GM08714 (cell line): ENCODE results near the gene LARGE2.
"Not testable (repeated sequence)": the region's sequence is repeated elsewhere in the genome, so short reads cannot be mapped to it uniquely, and the experiment has no call there.

Experiments
- H3K4me3 ChIP-seq: fragments of 200-500 bp; sonication (Bioruptor generic); 2 replicates; pipeline ENCODE4 v1.5.1; 2014; ENCODE audit warnings: mild to moderate bottlenecking, low read length, inconsistent platforms
- ZNF274 ChIP-seq: IDR thresholded peaks from 2 replicates; pipeline ENCODE4 v1.6.1; 2012; ENCODE audit warnings: mild to moderate bottlenecking, low read depth, low read length

Gene LARGE2

GRCh38 chr11:45889555-45889954, 32.9 kb upstream of the LARGE2 start:
- no peak overlapping the region for H3K4me3 ChIP-seq
- no peak for TF ChIP-seq ZNF274

DNA sequence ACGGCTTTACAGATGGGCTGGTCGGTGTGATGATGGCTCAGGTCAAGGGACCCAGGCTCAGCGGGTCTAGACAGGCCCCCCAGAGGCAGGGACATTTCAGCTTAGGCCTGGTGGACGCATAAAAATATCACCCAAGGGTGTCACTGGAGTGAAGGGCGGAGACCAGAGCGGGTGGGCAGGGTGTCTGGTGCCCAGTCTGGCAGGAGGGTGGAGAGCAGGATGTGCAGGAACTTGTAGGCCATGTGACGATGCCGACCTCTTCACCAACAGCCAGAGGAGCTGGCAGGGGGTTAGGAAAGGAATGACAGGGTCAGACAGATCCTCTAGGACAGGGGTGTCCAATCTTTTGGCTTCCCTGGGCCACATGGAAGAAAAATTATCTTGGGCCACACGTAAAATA, 32.5 kb upstream of the LARGE2 start:
- H3K4me3 ChIP-seq, result no peak overlapping the region
- TF ChIP-seq ZNF274, result no peak

- TF ChIP-seq ZNF274, result no peak
- H3K4me3 ChIP-seq, result no peak overlapping the region
These were observed 31.4 kb upstream of the LARGE2 start for GRCh38 chr11:45890886-45891550.

- H3K4me3 ChIP-seq, result no peak overlapping the region
- TF ChIP-seq ZNF274, result no peak
These were observed 29.6 kb upstream of the LARGE2 start for GRCh38 chr11:45892856-45893255.

DNA sequence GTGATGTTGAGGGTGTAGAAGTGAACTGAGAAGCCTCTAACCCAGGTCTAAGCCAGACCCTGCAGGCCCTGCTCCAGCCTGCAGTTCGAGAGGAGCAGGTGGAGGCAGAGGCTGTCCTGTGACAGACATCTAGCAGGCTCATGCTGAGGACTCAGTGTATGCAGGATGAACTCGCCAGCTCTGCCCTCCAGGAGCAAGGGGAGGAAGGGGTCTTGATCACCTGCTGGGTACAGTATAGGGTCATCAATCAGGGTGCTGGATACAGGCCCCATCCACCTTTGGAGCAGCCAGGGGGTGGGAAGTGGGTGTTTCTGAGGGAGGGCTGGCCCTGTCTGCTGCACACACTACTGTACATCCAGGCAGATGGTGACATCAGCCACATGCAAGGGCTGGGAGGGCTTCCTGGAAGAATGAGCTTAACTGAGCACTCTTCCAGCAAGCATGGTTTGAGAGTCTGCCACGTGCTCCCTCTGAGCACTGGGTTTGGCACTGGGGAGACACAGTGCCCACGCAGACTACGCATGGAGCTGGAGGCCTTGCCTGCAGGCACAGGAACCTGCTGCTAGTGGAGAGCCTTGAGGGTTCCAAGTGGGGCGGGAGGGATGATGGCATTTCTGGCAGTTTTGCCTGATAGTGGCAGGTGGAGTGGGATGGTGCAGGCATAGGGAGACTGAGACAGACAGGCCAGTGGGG, 27.8 kb upstream of the LARGE2 start:
- H3K4me3 ChIP-seq, result no peak overlapping the region
- no peak for TF ChIP-seq ZNF274

DNA sequence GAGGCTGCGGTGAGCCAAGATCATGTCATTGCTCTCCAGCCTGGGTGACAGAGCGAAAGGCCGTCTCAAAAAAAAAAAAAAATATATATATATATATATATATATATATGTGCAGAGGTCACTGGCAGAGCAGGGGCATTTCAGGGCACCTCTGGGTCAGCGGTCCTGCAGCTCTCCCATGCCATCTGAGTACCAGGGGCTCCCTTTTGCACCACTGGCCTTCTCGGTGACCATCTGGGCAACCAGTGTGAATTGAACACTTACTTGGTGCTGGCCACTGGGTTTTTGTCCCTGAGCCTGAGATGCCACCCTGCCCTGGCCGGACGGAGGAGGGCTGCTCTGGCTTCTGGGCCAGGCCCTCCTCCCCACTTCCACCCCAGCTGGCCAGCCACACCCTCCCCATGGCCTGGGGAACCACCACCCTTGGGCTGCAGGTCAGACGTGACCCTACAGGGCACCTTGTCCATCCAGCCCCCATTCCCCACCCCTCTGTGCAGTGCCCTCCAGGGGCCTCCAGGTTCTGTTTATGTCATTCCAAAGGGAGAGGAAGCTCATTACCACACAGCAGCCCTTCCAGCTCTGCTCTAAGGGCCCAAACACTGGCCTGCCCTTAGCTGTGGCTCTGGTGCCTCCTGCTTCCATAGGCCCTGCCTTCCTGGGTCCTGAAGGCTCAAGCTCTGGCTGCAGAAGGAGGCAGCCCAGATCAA, 26.8 kb upstream of the LARGE2 start:
- no peak overlapping the region for H3K4me3 ChIP-seq
- TF ChIP-seq ZNF274, result no peak

- H3K4me3 ChIP-seq, result no peak overlapping the region
- no peak for TF ChIP-seq ZNF274
These were observed 26.0 kb upstream of the LARGE2 start for GRCh38 chr11:45896422-45896984.

- no peak for TF ChIP-seq ZNF274
- H3K4me3 ChIP-seq, result no peak overlapping the region
These were observed 24.9 kb upstream of the LARGE2 start for GRCh38 chr11:45897556-45897955.

DNA sequence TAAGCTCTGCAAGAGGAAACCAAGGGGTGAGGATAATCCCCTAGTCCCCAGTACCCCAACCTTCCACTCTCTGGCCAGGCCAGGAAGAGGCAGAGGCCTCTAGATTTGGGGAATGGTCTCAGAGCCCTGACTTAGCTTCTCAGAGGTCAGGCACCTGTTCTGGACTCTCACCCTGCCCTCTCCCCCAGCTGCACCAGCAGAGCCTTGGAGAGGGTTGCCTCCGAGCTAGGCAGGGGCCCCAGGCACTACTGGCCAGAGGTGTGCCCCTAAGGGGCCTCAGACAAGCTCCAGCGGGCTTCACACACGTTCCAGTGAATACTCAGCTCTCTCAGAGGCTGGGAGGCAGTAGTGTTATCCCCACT, 23.4 kb upstream of the LARGE2 start:
- H3K4me3 ChIP-seq, result no peak overlapping the region
- no peak for TF ChIP-seq ZNF274

- peak overlapping the region; percentile 37; the same call in 1 of the 2 replicates for H3K4me3 ChIP-seq
- TF ChIP-seq ZNF274, result no peak
These were observed 22.8 kb upstream of the LARGE2 start for GRCh38 chr11:45899448-45900174.

GRCh38 chr11:45900175-45900800, 22.2 kb upstream of the LARGE2 start:
- H3K4me3 ChIP-seq, result not testable (repeated sequence)

DNA sequence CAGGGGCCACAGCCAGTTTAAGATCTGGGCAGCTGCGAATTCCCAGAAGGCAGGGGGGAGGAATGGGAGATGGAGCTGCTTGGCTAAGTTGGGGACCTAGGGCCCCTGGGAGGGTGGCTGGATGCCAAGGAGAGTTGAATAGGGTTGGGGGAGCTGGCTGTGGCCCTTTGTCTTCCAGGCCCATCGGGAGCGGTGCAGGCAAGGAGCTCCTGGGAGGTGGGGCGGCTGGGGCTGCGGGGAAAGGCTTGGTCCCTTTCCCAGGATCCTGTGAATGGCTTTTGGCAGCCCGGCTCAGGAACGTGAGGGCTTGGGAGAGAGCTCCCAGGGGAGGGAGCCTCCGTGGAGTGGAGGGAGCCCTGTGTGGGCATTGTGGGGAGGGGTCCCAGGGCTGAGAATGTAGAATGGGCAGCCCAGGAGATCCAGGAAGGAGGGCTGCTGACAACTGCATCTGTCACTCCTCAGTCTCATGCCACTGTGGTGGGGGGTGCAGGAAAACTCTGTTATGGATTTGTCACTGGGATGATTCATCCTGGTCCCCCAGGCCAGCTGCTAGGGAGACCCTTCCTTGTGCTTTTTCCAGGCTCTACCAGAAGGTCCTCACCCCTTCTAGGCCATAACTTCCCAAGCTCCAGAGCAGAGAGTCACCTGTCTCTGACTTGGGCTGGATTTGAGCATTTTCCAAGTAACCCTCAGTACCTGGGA, 21.4 kb upstream of the LARGE2 start:
- H3K4me3 ChIP-seq, result no peak overlapping the region
- no peak for TF ChIP-seq ZNF274

DNA sequence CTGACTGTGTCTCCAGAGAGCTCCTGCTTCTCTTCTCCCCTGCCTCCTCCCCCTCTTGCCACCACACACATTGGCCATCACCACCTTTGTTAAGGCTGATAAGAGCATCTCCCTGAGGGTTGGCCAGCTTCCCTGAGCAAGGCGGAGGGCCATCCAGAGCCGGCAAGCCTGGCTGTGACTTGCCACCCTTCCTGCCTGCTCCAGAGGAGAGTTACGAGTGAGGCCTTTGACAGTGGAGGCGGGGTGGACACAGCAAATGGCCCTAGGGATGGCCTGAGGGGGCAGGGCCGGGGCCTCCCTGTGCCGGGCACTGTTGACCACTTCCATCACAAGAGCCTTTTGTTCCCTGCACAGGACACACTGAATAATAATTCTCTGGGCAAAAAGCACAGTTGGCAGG, 20.8 kb upstream of the LARGE2 start:
- TF ChIP-seq ZNF274, result no peak

More for the DNA sequence above, 20.8 kb upstream of the LARGE2 start:
- no peak overlapping the region for H3K4me3 ChIP-seq
